MV-4-11 (cell line): ENCODE results near the gene DIP2C.

ENCODE experiments used
- DNase-seq: peaks from one replicate; lab custom pipeline; 2025; lab: John Stamatoyannopoulos, UW

The DIP2C gene

GRCh38 chr10:511101-511848, 178.2 kb downstream of the DIP2C start:
- DNase-seq, result peak; percentile 65

- no peak for DNase-seq
Measured at GRCh38 chr10:510415-510881, 179.0 kb downstream of the DIP2C start.

GRCh38 chr10:509361-510102, 179.9 kb downstream of the DIP2C start:
- DNase-seq, result no peak

- no peak for DNase-seq
Measured at GRCh38 chr10:508726-509125, 180.7 kb downstream of the DIP2C start.

GRCh38 chr10:507908-508444, 181.5 kb downstream of the DIP2C start:
- DNase-seq, result no peak

- no peak for DNase-seq
Measured at GRCh38 chr10:507355-507699, 182.1 kb downstream of the DIP2C start.

- no peak for DNase-seq
Measured at GRCh38 chr10:506451-507354, 182.8 kb downstream of the DIP2C start.

GRCh38 chr10:505419-505818, 184.0 kb downstream of the DIP2C start:
- DNase-seq, result no peak

- no peak for DNase-seq
Measured at GRCh38 chr10:504806-505205, 184.7 kb downstream of the DIP2C start.

GRCh38 chr10:504121-504611, 185.3 kb downstream of the DIP2C start:
- no peak for DNase-seq

GRCh38 chr10:501596-501995, 187.9 kb downstream of the DIP2C start:
- DNase-seq, result no peak

GRCh38 chr10:500876-501275, 188.6 kb downstream of the DIP2C start:
- no peak for DNase-seq

- no peak for DNase-seq
Measured at GRCh38 chr10:499991-500390, 189.5 kb downstream of the DIP2C start.

- no peak for DNase-seq
Measured at GRCh38 chr10:498760-499435, 190.6 kb downstream of the DIP2C start.

GRCh38 chr10:497898-498451, 191.5 kb downstream of the DIP2C start:
- DNase-seq, result no peak

- DNase-seq, result no peak
Measured at GRCh38 chr10:497289-497688, 192.2 kb downstream of the DIP2C start.

- no peak for DNase-seq
Measured at GRCh38 chr10:494556-494955, 194.9 kb downstream of the DIP2C start.

GRCh38 chr10:494149-494542, 195.3 kb downstream of the DIP2C start:
- no peak for DNase-seq

GRCh38 chr10:493391-494148, 195.9 kb downstream of the DIP2C start:
- DNase-seq, result no peak

- no peak for DNase-seq
Measured at GRCh38 chr10:492836-493235, 196.6 kb downstream of the DIP2C start.
